Measurements from ENCODE around the gene PLA2G12B.
"Not testable (repeated sequence)": the region's sequence is repeated elsewhere in the genome, so short reads cannot be mapped to it uniquely, and the experiment has no call there.

GRCh38 chr10:72995459-72995858, 40.9 kb upstream of the PLA2G12B start:
- TF ChIP-seq POLR2A, CTCF (IDR thresholded peaks at IDR 0.05): not testable (repeated sequence)

All from ovary (tissue), 3 donors.